Stimulated activated CD4-positive, alpha-beta T cell treated with anti-CD3 and anti-CD28 coated beads, Interleukin-4, amount 100 ng/mL, for 48 hours (primary cell): ENCODE measurements around the gene ENPP7.
"Not testable (repeated sequence)": the region's sequence is repeated elsewhere in the genome, so short reads cannot be mapped to it uniquely, and the experiment has no call there.

Source experiments
- DNase-seq, 2 donors: peaks; one replicate each; pipeline ENCODE4 v3.0.0-alpha.2; 2020; ENCODE audit warnings: low read depth in 2 of 2

ENPP7 gene

GRCh38 chr17:79749958-79750357 lies 19.2 kb downstream of the ENPP7 start:
- no peak for DNase-seq

GRCh38 chr17:79750650-79751545 lies 20.2 kb downstream of the ENPP7 start:
- no peak for DNase-seq

- DNase-seq = no peak
These were observed 21.4 kb downstream of the ENPP7 start for GRCh38 chr17:79752175-79752574.

- no peak for DNase-seq
These were observed 23.6 kb downstream of the ENPP7 start for GRCh38 chr17:79754370-79754769.

- not testable (repeated sequence) for DNase-seq
These were observed 24.2 kb downstream of the ENPP7 start for GRCh38 chr17:79754903-79755302.

- no peak for DNase-seq
These were observed 24.8 kb downstream of the ENPP7 start for GRCh38 chr17:79755591-79755990.

- DNase-seq = no peak
These were observed 26.5 kb downstream of the ENPP7 start for GRCh38 chr17:79757140-79757745.

- no peak for DNase-seq
These were observed 27.5 kb downstream of the ENPP7 start for GRCh38 chr17:79758271-79758670.

GRCh38 chr17:79760197-79760906 lies 29.6 kb downstream of the ENPP7 start:
- DNase-seq = no peak

- no peak for DNase-seq
These were observed 31.3 kb downstream of the ENPP7 start for GRCh38 chr17:79761894-79762589.

GRCh38 chr17:79765708-79766107 lies 35.0 kb downstream of the ENPP7 start:
- no peak for DNase-seq

- no peak for DNase-seq
These were observed 39.1 kb downstream of the ENPP7 start for GRCh38 chr17:79769570-79770506.

GRCh38 chr17:79771276-79771675 lies 40.5 kb downstream of the ENPP7 start:
- DNase-seq = no peak

- not testable (repeated sequence) for DNase-seq
These were observed 42.0 kb downstream of the ENPP7 start for GRCh38 chr17:79772726-79773125.

GRCh38 chr17:79774561-79774975 lies 43.8 kb downstream of the ENPP7 start:
- no peak for DNase-seq

GRCh38 chr17:79775632-79776031 lies 44.9 kb downstream of the ENPP7 start:
- no peak for DNase-seq

- DNase-seq = no peak
These were observed 45.8 kb downstream of the ENPP7 start for GRCh38 chr17:79776376-79777119.

- no peak for DNase-seq
These were observed 46.6 kb downstream of the ENPP7 start for GRCh38 chr17:79777120-79777893.

- peak; percentile 75 to 78 for DNase-seq
These were observed 47.3 kb downstream of the ENPP7 start, which contains the start of gene CBX2 for GRCh38 chr17:79777894-79778503. Gene CBX2, plus strand, starts transcription at chr17:79778148. Its CDS starts 88 bp downstream, at chr17:79778236.
